GM18907 (cell line): Measurements from ENCODE around the gene RNF113B.

ENCODE experiments used
- ATAC-seq: cut with Tn5 transposase; IDR thresholded peaks from one replicate; pipeline ENCODE4 v1.9.1; 2021; ENCODE audit warnings: mild to moderate bottlenecking, moderate library complexity; ENCODE audit not compliant: unreplicated experiment

The RNF113B gene

DNA sequence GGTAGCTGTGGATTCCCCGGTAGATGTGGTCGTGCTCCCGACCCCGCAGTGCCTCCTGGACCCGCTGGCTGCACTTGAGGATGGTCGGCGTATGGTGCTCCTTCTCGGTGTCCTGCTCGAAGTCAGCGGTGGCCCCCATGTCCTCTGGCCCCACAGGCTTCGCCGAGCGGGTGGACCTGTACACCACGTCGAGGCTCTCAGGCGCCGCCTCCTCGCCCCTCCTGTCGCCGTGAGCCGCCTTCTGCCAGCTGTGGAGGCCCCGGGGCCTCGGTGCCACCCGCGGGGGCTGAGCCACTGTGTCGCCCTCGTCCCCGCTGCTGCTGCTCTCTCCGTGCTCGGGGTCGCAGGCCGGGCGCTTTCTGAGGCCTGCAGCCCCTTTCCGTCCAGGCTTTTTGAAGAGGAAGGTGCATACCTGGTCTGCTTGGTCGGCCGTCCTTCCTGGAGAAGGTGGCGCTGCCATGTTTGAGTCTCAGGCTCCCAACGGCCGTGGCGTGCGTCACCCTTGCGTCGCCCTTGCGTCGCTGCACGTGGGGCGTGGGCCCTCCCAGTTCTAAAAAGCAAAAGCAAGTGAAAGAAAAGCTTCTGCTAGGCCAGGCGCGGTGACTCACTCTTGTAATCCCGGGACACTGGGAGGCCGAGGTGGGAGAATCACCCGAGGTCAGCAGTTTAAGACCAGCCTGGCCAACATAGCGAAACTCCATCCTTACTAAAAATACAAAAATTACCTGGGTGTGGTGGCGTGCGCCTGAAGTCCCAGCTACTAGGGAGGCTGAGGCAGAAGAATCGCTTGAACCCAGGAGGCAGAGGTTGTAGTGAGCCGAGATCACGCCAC, at the start of gene RNF113B:
RNF113B (minus strand) TSS at position 493 of the 832 bp plus-strand sequence; CDS start at position 460, 33 bp downstream.
- ATAC-seq, result no peak

DNA sequence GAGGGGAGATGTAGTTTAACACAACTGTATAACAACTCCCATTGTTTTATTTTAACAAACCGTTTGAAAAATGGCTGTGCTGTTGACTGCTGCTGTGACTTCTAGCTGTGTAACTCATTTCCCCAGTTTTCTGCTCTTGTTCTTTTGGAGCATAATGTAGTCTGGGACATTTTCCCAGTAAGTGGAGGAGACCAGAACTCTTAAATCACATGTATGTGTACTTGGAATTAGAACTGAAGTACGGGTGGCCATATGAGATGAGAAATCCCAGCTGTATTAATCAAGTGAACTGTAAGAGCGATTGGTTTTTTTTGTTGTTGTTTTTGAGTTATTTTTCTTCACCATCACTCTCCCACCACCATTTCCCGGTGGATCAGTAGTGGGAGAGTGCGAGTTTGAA, 49.4 kb upstream of the RNF113B start:
- no peak for ATAC-seq

DNA sequence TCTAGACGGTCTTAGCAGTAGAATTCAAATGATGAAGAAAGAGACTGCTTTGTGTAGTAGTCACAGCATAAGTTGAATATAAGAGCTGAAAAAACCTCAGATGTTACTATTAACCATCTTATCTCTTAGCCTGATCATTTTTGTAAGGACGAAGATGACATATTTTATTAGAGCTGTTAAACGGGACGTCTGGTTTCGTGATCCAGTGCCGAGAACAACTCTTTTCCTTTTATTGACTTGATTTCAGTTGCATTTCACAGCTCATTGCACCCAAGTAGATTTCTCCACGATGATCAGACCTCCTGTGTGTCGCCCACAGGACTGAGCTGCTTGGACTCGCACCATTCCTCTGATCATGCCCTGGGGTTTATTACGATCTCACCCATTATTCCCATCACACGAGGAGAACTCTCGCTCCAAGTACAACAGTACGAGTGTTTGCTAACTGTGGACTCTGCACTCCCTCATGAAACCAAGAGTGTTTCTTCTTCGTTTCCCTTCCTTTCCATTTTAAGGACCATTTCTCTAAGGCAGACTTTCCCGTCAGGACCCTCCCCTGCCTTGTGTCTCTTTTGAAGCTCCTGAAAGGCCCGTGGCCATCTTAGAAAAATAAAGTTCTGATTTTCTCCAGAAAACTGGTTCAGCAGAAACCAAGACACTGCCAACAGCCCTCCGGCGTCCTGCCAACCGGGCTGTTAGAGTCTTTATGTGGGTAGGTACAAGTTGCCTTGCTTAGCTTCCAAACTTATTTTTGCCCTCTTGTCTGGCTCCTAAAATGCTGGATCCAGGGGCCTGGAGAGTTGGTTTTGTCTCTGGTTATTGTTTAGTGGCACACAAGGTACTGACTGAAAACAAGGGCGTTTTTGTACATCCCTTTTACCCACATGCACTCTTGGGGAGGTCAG, 48.2 kb upstream of the RNF113B start:
- ATAC-seq, result no peak

DNA sequence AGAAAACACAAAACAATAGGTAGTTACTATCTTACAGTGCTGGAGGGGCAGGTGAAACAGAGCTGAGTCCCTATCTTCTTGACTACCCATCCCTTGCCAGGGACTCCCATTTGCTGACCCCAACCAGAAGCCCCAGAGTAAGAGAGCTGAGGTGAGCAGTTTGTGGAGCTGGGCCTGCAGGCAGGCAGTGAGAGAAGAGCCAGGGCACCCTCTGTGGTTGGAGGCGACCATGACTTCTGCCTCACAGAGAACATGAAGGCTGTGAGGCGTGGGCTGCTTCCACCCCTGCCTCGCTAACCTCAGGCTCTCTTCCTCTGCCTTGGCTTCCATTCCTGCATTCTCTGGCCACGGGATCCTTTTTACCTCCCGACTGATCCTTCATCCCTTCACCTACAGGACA, 47.5 kb upstream of the RNF113B start:
- no peak for ATAC-seq

DNA sequence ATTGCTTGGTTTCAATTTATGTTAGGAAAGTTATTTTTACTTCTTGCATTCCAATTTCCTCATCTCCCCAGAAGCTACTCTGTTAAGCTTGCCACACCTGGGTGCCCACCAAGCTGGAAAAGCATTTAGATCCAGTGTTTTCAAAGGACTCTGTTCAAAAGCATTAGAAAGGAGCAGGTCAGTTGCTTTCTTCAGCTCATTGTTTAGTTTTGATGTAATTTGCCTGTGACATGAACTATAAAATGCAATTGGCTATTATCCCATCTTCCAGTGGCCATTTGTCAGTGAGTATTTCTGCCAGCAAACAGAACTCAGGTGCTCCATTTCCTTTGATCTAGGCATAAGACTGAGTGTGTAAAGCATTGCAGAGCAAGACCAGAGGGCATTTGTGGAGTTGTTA, 46.7 kb upstream of the RNF113B start:
- no peak for ATAC-seq

DNA sequence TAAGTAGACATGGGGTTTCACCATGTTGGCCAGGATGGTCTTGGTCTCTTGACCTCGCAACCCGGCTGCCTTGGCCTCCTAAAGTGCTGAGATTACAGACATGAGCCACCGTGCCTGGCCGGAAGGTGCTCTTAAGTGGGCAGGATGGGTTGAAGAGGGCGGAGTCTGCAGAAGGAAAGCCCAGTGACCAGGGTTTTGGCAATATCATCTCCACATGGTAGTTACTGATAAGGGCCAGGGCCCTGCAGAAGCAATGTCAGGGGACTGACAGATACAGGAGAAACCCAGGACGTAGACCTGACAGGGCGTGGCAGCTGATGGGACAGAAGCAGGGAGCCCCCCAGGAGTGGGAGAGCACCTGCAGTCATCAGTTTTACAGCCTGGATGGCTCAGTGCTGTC, 45.7 kb upstream of the RNF113B start:
- no peak for ATAC-seq

DNA sequence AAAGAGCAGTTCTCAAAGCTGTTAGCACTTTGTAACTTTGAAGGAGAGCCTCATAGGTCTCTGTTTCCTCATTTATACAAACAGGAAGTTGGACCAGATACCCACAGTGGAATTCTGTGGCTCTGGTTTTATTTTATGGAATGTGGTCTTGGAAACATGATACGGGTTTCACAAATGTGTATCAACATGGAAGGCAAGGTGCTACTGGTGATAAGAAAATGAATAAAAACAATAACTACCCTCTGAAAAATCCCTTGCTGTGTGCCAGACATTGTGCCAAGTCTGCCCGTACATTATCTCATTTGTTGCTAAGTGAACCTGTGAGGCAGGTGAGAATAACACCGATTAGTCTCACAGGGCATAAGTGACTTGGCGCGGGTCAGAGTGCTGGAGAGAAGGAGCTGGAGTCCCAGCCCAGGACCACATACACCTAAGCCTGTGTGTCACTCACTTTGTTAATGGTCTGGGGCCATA, 45.0 kb upstream of the RNF113B start:
- no peak for ATAC-seq

DNA sequence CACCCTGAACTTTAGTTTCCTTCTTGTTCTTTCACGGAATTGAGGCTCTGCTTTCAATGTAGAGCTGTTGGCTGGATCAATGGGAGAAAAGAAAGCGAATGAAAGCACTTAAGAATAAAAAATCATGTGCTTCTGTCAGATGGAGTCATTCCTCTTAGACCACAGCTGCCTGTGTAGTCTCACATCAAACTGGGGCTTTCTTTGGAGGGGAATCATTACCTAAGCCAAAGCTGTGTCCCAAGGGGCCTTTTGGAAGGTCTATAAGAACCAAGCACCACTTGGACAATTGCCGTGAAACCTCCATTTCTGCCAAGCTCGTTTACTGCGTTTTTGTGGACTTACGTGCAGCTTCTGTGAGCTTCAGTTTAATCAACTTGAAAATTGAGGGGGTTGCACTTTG, 44.2 kb upstream of the RNF113B start:
- ATAC-seq, result no peak

DNA sequence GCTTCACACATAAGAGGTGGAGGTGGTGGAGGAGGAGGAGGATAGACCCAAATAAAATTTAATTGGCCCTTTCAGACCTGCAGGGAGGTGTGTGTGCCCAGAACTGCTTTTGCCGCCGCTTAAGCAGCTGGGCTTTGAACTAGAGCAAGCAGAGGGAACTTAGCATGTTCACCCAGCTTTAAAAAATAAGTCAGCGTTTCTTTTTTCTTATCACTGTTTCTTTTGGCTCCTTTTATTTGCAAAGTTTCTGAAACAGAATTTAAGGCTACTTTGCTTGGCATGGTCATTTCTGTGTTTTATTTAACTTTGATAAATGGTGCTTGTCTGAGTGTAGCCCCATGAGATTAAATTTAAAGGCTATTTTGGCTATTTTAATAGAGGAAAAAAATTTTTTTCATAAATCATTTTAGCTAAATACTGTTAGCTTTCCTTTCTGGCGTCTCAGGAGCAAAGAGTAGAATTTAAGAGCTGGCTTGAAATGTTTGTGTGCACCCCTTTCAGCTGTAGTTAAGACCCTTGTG, 43.3 kb upstream of the RNF113B start:
- ATAC-seq, result no peak

DNA sequence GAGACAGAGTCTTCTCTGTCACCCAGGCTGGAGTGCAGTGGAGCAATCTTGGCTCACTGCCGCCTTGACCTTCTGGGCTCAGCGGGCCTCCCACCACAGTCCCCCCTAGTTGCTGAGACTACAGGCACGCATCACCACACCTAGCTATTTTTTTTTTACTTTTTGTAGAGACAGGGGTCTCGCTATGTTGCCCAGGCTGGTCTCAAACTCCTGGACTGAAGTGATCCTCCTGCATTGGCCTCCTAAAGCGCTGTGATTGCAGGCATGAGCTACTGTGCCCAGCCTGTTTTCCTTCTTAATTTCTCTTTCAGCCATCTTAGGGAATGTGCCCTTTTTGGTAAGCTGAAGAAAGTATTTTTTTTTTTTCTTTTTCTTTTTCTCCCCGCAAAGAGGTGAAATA, 42.6 kb upstream of the RNF113B start:
- no peak for ATAC-seq

DNA sequence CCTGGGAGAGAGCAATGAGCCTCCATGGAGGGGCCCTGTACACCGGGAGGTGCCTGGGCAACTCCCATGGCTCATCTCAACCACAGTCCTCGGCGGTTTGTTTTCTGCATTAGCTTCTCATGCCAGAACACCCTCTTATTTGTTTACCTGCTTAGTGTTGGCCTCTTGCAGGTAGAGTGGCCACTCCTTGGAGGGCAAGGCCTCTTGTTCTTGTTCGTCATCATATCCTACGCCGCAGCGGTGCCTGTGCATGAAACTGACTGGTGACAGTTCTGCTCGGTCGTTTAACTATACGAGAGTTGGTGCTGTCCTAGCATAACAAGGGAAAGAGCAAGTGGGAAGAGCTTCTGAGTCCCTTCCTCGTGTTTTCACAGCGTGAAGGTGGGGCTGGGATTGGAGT, 40.5 kb upstream of the RNF113B start:
- no peak for ATAC-seq

DNA sequence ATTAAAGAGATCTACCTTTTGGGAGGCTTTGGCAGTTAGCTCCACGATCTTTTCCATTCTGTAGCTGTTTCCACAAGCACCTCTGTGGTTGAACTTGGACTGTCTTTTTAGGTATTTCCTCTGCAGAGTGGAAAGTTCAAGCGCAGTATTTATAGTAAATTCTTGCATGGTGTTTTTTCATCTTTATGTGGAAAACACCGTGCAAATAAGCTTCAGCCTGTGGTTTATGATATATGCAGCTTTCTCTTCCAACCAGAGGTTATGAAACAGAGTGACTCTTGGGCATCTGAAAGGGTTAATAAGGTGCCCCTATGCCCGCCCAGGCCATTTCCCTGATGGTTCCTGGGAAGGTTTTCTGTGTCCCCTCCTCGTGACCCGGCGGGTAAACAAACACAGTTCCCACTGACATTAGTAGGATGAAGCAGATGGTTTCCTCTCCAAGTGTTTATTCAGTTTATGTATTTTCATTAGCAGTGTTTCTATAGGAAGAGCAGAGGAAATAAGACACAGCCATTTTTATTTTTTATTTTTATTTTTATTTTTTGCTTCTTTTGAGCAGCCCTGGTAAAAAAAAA, 39.7 kb upstream of the RNF113B start:
- no peak for ATAC-seq

DNA sequence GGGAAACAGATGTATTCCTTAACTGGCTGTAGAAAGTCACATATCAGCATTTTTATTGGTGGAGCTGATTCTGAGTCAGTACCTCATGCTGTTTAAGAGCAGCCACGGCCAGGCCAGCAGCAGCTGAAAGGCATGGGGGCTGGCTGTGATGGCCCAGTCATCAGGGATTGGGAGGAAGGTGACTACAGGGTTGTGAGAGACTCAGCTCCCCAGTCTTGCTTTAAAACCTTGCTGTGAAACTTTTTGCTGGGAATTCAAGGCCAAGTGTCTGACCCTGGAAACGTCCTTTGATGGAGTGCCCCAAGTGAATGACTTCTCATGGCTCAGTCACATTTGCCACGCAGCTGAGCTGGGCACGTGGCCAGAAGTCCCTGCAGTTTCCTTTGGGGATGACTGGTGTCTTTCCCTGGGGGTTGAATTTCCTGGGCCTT, 39.1 kb upstream of the RNF113B start:
- ATAC-seq, result no peak

DNA sequence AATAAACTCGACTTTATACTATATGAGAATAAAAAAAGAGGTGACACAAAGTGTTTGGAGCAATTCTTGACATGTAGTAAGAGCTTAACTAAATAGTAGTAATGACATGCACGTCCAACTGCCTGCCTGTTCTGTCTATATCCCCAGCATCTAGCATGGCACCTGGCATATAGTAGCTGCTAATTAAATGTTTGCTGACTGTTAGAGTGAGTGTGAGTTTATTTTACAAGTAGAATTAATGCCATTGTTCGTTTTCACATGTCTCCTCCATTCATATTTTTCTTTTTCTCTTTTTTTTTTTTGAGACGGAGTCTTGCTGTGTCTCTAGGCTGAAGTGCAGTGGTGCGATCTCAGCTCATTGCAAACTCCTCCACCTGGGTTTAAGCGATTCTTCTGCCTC, 38.4 kb upstream of the RNF113B start:
- ATAC-seq, result no peak

DNA sequence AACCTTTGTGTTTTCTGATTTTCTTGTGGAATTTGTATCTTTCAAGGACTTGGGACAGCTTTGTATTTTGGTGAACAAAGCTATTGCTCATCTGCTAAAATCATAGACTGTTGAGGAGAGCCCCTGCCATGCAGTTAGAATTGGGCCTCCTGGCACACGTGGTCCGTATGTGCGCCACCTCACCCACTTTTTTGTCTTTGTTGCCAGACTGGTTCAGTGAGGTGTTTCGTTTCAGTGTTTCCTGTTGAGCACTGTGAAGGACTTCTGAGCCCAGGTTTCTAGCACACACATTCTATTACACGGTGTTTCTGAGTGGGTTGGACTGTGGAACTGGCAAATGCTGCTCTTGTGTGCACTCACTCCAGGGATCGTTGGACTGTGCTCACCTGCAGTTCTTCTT, 37.6 kb upstream of the RNF113B start:
- ATAC-seq, result no peak

DNA sequence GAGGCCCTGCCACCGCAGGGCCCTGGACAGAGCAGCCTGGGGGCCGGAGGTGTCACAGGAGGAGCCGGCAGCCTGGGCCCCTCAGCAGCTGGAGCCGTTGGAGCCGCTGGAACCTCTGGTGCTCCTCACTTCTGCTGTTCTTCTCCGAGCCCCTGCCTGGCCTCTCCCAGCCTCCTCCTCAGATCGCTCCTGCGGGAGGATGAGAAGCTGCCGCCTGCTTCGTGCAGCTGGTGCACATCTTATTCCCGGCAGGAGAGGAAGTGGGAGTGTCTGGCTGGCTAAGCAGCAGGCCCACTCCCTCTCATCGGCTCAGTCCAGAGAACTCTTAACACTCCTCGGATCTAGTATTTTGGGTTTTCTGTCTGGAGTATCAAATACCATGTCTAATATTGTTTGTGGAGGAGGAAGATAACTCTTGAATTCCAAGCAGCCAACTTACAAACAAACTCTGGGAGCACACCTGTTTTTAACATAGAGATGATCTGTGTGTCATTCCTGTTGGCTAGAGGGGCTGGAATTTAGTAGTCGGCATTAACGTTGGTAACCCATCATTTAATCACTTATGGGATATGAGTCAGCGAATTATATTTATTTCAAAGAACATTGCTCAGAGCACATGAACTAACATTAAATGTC, 37.1 kb upstream of the RNF113B start:
- no peak for ATAC-seq

DNA sequence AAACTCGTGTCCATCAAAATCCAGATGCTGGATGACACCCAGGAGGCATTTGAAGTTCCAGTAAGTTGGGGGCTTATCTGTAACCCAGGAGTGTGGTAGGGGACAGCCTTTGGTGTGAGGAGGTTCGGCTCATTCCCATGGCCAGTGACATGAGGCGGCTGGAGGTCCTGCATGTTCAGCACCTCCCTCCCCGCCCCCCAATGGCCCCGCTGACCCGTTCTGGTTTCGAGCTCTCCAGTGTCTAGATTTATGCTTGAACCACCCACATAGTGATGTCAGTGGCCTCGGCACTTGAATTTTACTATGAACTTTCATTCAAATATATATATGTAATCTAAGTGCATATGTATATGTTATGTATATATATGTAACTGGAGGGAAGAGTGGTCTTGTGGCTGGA, 36.3 kb upstream of the RNF113B start:
- ATAC-seq, result no peak

DNA sequence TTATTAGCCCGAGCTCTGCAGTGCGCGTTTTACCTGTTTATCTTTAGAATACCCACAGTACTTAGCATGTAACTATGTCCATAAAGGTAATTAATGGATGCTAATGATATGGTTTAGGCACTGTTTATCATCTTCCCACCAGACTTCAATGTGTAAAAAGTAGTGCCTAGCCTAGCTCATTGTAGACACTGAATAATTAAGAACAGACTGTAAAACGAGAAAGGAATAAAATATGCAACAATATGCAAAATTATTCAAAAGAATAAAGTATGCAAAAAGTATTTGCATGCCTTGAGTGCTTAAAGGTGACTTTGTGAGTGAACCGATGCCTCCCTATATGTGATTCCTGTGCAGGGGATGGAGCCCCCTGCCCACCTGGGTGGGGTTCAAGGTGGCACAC, 35.7 kb upstream of the RNF113B start:
- ATAC-seq, result no peak

DNA sequence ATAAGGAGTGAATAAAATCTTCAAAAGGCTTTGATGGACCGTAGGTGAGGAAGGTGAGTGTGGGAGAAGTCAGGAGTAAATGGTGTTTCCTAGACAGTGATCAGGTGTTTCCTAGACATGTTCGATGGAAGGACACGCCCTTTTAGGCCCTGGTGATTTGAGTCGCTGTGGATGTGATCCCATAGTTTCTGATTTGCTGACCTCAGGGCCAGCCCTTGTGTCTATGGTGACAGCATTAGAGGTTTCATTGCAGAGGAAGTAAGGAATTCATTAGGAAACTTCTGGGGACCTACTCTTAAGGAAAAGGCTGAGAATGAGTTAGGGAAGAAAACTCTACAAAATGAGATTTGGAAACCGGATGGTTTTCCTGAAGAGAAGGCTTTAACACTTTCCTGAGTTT, 31.5 kb upstream of the RNF113B start:
- no peak for ATAC-seq

DNA sequence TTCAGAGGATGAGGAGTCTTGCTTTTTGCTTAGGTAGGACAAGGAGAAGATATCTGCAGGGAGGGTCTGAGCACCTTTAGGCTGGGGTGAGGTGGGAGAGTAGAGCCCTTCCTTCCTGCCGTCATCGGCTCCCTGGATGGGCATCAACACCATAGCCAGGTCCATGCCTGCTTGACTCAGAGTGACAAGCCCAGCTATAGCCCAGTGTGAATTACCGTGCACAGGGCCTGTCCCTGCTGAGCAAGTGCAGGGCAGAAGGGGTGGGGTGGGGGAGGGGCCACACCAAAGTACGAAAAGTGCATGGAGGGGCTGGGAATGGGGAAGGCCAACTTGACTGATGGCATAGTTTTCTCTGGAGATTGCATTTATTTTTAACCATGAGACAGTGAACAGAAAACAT, 30.3 kb upstream of the RNF113B start:
- no peak for ATAC-seq

DNA sequence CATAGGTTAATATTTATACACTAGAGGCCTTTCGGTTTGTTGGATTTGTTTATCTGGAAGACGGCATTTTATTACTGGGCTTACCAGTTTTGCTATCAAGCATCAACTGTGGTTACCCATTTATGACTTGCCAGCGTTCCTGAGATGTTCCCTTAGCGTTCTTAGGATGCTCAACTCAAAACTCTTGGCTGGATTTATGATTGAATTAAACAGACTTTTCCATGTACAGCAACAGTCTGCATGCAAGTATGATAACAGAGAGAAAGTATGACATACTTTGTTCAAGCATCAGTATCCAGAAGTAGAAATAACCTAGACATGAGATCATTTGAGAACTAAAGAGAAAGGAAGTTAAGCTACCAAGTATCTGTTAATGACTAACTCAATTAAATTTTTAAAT, 29.9 kb upstream of the RNF113B start:
- ATAC-seq, result no peak
